Measurements from ENCODE around the gene TIMM21.

DNA sequence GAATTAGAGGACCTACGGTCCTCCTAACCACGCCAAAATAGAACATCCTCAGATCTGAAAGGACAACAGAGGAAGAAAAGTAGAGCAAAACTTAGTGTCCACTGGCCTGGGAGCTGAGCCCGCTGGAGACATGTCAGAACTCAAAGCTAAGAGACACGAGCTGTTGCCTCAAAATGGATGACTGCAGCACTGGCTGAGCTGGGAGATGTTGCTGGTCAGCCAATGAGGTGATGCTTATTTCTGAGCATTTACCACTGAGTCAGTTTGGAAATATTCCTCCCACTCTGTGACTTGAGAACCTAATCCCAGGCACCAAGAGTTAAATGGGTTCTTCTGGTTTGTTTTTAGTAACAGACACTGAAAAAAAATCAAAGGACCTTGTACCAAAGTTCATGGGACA lies 33.3 kb upstream of the TIMM21 start:
- no peak for TF ChIP-seq MCM2 (IDR thresholded peaks at IDR 0.05; ENCODE audit: low read depth)
- TF ChIP-seq, protein P1, sequence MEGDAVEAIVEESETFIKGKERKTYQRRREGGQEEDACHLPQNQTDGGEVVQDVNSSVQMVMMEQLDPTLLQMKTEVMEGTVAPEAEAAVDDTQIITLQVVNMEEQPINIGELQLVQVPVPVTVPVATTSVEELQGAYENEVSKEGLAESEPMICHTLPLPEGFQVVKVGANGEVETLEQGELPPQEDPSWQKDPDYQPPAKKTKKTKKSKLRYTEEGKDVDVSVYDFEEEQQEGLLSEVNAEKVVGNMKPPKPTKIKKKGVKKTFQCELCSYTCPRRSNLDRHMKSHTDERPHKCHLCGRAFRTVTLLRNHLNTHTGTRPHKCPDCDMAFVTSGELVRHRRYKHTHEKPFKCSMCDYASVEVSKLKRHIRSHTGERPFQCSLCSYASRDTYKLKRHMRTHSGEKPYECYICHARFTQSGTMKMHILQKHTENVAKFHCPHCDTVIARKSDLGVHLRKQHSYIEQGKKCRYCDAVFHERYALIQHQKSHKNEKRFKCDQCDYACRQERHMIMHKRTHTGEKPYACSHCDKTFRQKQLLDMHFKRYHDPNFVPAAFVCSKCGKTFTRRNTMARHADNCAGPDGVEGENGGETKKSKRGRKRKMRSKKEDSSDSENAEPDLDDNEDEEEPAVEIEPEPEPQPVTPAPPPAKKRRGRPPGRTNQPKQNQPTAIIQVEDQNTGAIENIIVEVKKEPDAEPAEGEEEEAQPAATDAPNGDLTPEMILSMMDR (IDR thresholded peaks at IDR 0.05 in 2 of 3, conservative IDR thresholded peaks at IDR 0.05 in 1 of 3; ENCODE audit: insufficient read depth in 2 of 3, low read depth in 1 of 3, low read length in 3 of 3), result no peak
- TF ChIP-seq LEF1 (IDR thresholded peaks at IDR 0.05), result no peak
- no peak for TF ChIP-seq CREM (IDR thresholded peaks at IDR 0.05; ENCODE audit: low read depth)
- TF ChIP-seq COPS2 (conservative IDR thresholded peaks at IDR 0.05), result no peak
- no peak for TF ChIP-seq NFE2L1 (tag; IDR thresholded peaks at IDR 0.05; ENCODE audit: borderline replicate concordance, low read depth)
- no peak for TF ChIP-seq MEIS2 (IDR thresholded peaks at IDR 0.05; ENCODE audit: partially characterized antibody)
- no peak for TF ChIP-seq KAT2B (IDR thresholded peaks at IDR 0.05; ENCODE audit: low read depth, low read length)
- no peak for TF ChIP-seq EZH2 (IDR thresholded peaks at IDR 0.05; ENCODE audit: borderline replicate concordance, low read depth, low read length)
- no peak for TF ChIP-seq KDM1A (IDR thresholded peaks at IDR 0.05)

Data from K562 (cell line).